Ectodermal cell (in vitro differentiated cells): ENCODE data around the gene CHCHD5.
"Not testable (repeated sequence)": the region's sequence is repeated elsewhere in the genome, so short reads cannot be mapped to it uniquely, and the experiment has no call there.

Experiments
- H3K27ac ChIP-seq: 2 replicates; pipeline ENCODE4 v1.7.0; 2013; ENCODE audit warnings: mild to moderate bottlenecking, low read depth, low read length; ENCODE audit not compliant: insufficient read depth, poor library complexity, severe bottlenecking
- H3K27me3 ChIP-seq: 2 replicates; pipeline ENCODE4 v1.7.0; 2013; ENCODE audit warnings: mild to moderate bottlenecking, low read length; ENCODE audit not compliant: insufficient read depth, control insufficient read depth, poor library complexity, severe bottlenecking
- H3K36me3 ChIP-seq: one replicate; pipeline ENCODE4 v1.7.0; 2013; ENCODE audit warnings: low read length; ENCODE audit not compliant: control insufficient read depth, insufficient read depth
- H3K4me1 ChIP-seq: one replicate; pipeline ENCODE4 v1.7.0; 2013; ENCODE audit warnings: low read length; ENCODE audit not compliant: control insufficient read depth, insufficient read depth
- H3K4me3 ChIP-seq: 2 replicates; pipeline ENCODE4 v1.7.0; 2013; ENCODE audit warnings: low read depth, low read length, control low read depth; ENCODE audit not compliant: insufficient read depth
- H3K9me3 ChIP-seq: 2 replicates; pipeline ENCODE4 v1.7.0; 2013; ENCODE audit warnings: mild to moderate bottlenecking, low read length, moderate library complexity; ENCODE audit not compliant: control insufficient read depth
- WGBS, 2 experiments: methylation state at CpG; one replicate each; pipeline ENCODE4 v1.1.7; 2013; ENCODE audit warnings: missing lambda C conversion rate in 2 of 2; 5-methylcytosine and 5-hydroxymethylcytosine counted together

The CHCHD5 gene

GRCh38 chr2:112605926-112606325, 21.5 kb downstream of the CHCHD5 start:
- no peaks in the 10 kb centered on the region for H3K36me3 ChIP-seq
- 91% methylated on average over 5 of the region's 5 CpGs for WGBS, 2 experiments
- H3K9me3 ChIP-seq = no peaks in the 10 kb centered on the region
- no peak overlapping the region for H3K4me3 ChIP-seq
- H3K27me3 ChIP-seq = no peaks in the 10 kb centered on the region
- H3K4me1 ChIP-seq = no peaks in the 10 kb centered on the region
- H3K27ac ChIP-seq = no peak overlapping the region

GRCh38 chr2:112606547-112606946, 22.1 kb downstream of the CHCHD5 start:
- Histone ChIP-seq H3K4me3 (no peak overlapping the region), H3K4me1 (no peaks in the 10 kb centered on the region), H3K9me3 (no peaks in the 10 kb centered on the region), H3K36me3 (no peaks in the 10 kb centered on the region), H3K27me3 (no peaks in the 10 kb centered on the region), H3K27ac (no peak overlapping the region)
- 89 to 90% methylated on average over 4 of the region's 4 CpGs for whole genome bisulfite sequencing, 2 experiments

GRCh38 chr2:112607680-112608438, 23.4 kb downstream of the CHCHD5 start:
- 91 to 92% methylated on average over 7 to 8 of the region's 8 CpGs for WGBS, 2 experiments
- Histone ChIP-seq H3K4me1 (no peaks in the 10 kb centered on the region), H3K4me3 (no peak overlapping the region), H3K36me3 (no peaks in the 10 kb centered on the region), H3K27me3 (no peaks in the 10 kb centered on the region), H3K27ac (no peak overlapping the region), H3K9me3 (no peaks in the 10 kb centered on the region)

GRCh38 chr2:112609320-112609719, 24.9 kb downstream of the CHCHD5 start:
- 89 to 92% methylated on average over 4 of the region's 4 CpGs for WGBS, 2 experiments
- not testable (repeated sequence) for H3K27ac ChIP-seq, H3K4me1 ChIP-seq, H3K9me3 ChIP-seq, H3K27me3 ChIP-seq, H3K36me3 ChIP-seq, H3K4me3 ChIP-seq

DNA sequence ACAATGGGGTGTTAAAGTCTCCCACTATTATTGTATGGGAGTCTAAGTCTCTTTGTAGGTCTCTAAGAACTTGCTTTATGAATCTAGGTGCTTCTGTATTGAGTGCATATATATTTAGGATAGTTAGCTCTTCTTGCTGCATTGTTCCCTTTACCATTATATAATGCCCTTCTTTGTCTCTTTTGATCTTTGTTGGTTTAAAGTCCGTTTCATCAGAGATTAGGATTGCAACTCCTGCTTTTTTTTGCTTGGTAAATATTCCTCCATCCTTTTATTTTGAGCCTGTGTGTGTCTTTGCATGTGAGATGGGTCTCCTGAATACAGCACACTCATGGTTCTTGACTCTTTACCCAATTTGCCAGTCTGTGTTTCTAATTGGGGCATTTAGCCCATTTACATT, 27.9 kb downstream of the CHCHD5 start:
- H3K36me3 ChIP-seq, H3K4me3 ChIP-seq, H3K27me3 ChIP-seq, H3K27ac ChIP-seq, H3K4me1 ChIP-seq, H3K9me3 ChIP-seq: not testable (repeated sequence)
- 80 to 100% methylated on average over 1 of the region's 1 CpG for WGBS, 2 experiments

DNA sequence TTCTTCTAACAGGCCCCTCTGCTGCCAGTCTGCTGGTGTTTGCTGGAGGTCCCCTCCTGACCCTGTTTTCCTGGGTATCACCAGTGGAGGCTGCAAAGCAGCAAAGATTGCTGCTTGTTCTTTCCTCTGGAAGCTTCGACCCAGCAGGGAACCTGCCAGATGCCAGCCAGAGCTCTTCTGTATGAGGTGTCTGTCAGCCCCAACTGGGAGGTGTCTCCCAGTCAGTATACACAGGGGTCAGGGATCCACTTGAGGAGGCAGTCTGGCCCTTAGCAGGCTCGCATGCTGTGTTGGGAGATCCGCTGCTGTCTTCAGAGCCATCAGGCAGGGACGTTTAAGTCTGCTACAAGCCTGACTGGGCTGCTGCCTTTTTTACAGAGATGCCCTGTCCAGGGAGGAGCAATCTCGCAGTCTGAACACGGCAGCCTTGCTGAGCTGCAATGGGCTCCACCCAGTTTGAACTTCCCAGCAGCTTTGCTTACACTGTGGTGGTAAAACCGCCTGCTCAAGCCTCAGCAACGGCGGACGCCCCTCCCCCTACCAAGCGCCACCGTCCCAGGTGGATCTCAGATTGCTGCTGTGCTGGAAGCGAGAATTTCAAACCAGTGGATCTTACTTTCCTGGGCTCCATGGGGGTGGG, 29.9 kb downstream of the CHCHD5 start:
- Histone ChIP-seq H3K27ac (no peak overlapping the region), H3K36me3 (no peaks in the 10 kb centered on the region), H3K9me3 (no peaks in the 10 kb centered on the region), H3K27me3 (no peaks in the 10 kb centered on the region), H3K4me1 (peaks cover 8% of the 10 kb centered on the region), H3K4me3 (no peak overlapping the region)
- WGBS, 2 experiments = 38 to 41% methylated on average over 13 of the region's 13 CpGs

GRCh38 chr2:112615051-112615450, 30.6 kb downstream of the CHCHD5 start:
- H3K4me1 ChIP-seq = peaks cover 8% of the 10 kb centered on the region
- H3K4me3 ChIP-seq = no peak overlapping the region
- no peaks in the 10 kb centered on the region for H3K9me3 ChIP-seq
- 95% methylated on average over 8 of the region's 8 CpGs for WGBS, 2 experiments
- no peak overlapping the region for H3K27ac ChIP-seq
- no peaks in the 10 kb centered on the region for H3K36me3 ChIP-seq
- H3K27me3 ChIP-seq = no peaks in the 10 kb centered on the region

- not testable (repeated sequence) for H3K27ac ChIP-seq, H3K27me3 ChIP-seq, H3K9me3 ChIP-seq, H3K36me3 ChIP-seq, H3K4me3 ChIP-seq, H3K4me1 ChIP-seq
- WGBS, 2 experiments = 93 to 94% methylated on average over 2 of the region's 2 CpGs
Observed at GRCh38 chr2:112615798-112616197, 31.4 kb downstream of the CHCHD5 start.

GRCh38 chr2:112618383-112618782, 34.0 kb downstream of the CHCHD5 start:
- H3K4me3 ChIP-seq = no peak overlapping the region
- H3K4me1 ChIP-seq = peaks cover 8% of the 10 kb centered on the region
- no peaks in the 10 kb centered on the region for H3K27me3 ChIP-seq
- WGBS, 2 experiments = 80 to 86% methylated on average over 4 to 5 of the region's 6 CpGs
- no peak overlapping the region for H3K27ac ChIP-seq
- H3K9me3 ChIP-seq = no peaks in the 10 kb centered on the region
- no peaks in the 10 kb centered on the region for H3K36me3 ChIP-seq

DNA sequence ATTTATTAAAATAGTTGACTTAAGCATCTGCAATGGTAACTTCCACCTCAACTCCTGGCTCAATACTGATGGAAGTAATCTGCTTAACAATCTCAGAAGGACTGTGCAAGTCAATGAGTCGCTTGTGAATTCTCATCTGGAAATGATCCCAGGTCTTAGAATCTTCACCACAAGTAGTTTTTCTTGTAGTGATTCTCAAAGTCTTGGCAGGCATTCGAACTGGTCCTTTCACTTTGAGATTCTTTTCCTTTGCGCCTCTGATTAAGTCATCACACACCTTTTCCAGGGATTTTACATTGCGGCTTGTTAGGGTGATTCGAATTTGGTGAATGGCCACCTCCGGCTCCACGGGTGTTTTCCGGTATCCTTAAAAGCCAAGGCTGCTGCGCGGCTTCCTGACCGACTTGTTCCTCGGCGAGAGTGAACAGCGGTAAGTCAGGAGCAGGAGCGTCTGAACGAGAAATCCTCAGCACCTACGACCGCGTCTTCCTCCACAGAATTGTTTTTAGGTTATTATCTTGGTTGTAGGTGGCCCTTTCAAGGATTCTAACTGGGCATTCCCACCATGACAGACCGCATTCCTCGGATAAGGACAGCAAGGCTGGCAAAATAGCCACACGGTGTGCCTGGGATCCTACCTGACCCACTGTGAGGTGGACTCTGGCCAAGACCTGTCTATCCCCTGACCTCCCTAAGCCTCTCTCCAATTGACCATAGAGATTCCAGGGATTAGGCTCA, 37.5 kb downstream of the CHCHD5 start:
- H3K27ac ChIP-seq = no peak overlapping the region
- H3K27me3 ChIP-seq = no peaks in the 10 kb centered on the region
- H3K36me3 ChIP-seq = no peaks in the 10 kb centered on the region
- 90 to 92% methylated on average over 22 of the region's 22 CpGs for whole genome bisulfite sequencing, 2 experiments
- H3K4me3 ChIP-seq = no peak overlapping the region
- no peaks in the 10 kb centered on the region for H3K4me1 ChIP-seq
- no peaks in the 10 kb centered on the region for H3K9me3 ChIP-seq
